Measurements from ENCODE around the gene CIRBP. TPM values are rescaled to one million over a fixed set of nuclear protein-coding genes. Genes with fewer than 3 reads are reported as not detected.

CIRBP gene
- total and polyA plus RNA-seq, 2 of the 13 experiments (the other 11 are each of a cell fraction or from before 2014, with no cell fraction given) = 133 to 140 TPM

GRCh38 chr19:1274852-1275259, 5.7 kb downstream of the CIRBP start (continued):
- TF ChIP-seq ZNF879 (CRISPR knock-in tag; IDR thresholded peaks at IDR 0.05) = no peak
- TF ChIP-seq ZSCAN25 (CRISPR knock-in tag; IDR thresholded peaks at IDR 0.05) = no peak
- TF ChIP-seq ARNTL (CRISPR knock-in tag; IDR thresholded peaks at IDR 0.05) = 0 out of 2 replicates have a peak, but pooled peaks have one; percentile 7
- no peak for TF ChIP-seq NBN (conservative IDR thresholded peaks at IDR 0.05)
- no peak for TF ChIP-seq ZNF121 (CRISPR knock-in tag; IDR thresholded peaks at IDR 0.05)
- TF ChIP-seq ZNF207 (IDR thresholded peaks at IDR 0.05; ENCODE audit: borderline replicate concordance) = no peak
- no peak for TF ChIP-seq ZNF333 (CRISPR knock-in tag; IDR thresholded peaks at IDR 0.05; ENCODE audit: borderline replicate concordance)
- no peak for TF ChIP-seq TBP (CRISPR knock-in tag; IDR thresholded peaks at IDR 0.05)
- TF ChIP-seq HES4 (CRISPR knock-in tag; IDR thresholded peaks at IDR 0.05; ENCODE audit: borderline replicate concordance) = no peak

- peaks cover 21 to 55% of the 10 kb centered on the region in 2 experiments for H3K36me3 ChIP-seq (replicated peaks in 1 of 2; ENCODE audit: control insufficient read depth in 1 of 2, insufficient read depth in 2 of 2, low read length in 2 of 2)
- peak; percentile 91 for DNase-seq (ENCODE audit: low spot score)
- peaks cover 58% of the 10 kb centered on the region for H3K4me1 ChIP-seq (ENCODE audit: insufficient read depth, low read length)
- peak within 1 kb of the TSS; percentile 100 for H3K27ac ChIP-seq (ENCODE audit: extremely low read length, insufficient read depth, low read length)
- peaks cover 27% of the 10 kb centered on the region for H4K20me1 ChIP-seq (ENCODE audit: insufficient read depth, low read length)
- 0% methylated on average over 10 of the region's 98 CpGs for WGBS (ENCODE audit: low lambda C conversion rate)
- CTCF ChIA-PET (ENCODE audit: low intra/inter-chr PET ratio, low total read pairs) = no interaction called here
- peak within 1 kb of the TSS; percentile 57 to 85 (median 73) for H3K4me3 ChIP-seq (replicated peaks in 1 of 3; ENCODE audit: insufficient read depth in 1 of 3, low read depth in 2 of 3, low read length in 3 of 3)
- FAIRE-seq = peak; percentile 74
- no peaks in the 10 kb centered on the region for H3K9me3 ChIP-seq (ENCODE audit: low read length)
- intact Hi-C loops (cut with micrococcal nuclease; ENCODE audit: unreplicated experiment) (no loop called here), in situ Hi-C loops (cut with HindIII; ENCODE audit: extremely low pct_ligation_motif_present, low pct_unique_long_range_greater_than_20kb) (loop anchor here (5.0 kb wide), 1 partner anchor 33 kb away; the partner anchor contains the start of gene ATP5F1D)
- H3K4me2 ChIP-seq (ENCODE audit: low read depth, low read length) = peak within 1 kb of the TSS; percentile 86
- H3K9ac ChIP-seq (ENCODE audit: insufficient read depth, low read depth, low read length) = peak within 1 kb of the TSS; percentile 95
- BruUV-seq (replicated peaks) = TSS peak; percentile 63
- H2AFZ ChIP-seq (ENCODE audit: low read length) = no peak within 1 kb of the TSS
- peaks cover 27% of the 10 kb centered on the region for H3K79me2 ChIP-seq (ENCODE audit: insufficient read depth, low read length)
- no peaks in the 10 kb centered on the region for H3K27me3 ChIP-seq (ENCODE audit: control insufficient read depth in 1 of 2, insufficient read depth in 2 of 2, low read length in 2 of 2)
- POLR2A ChIA-PET = interaction anchor here (0.5 to 1.5 kb wide), 15 partner anchors 9 to 284 kb away, joined by 3 to 25 read pairs (median 4); a partner anchor contains a TSS
- peak; percentile 69 for ATAC-seq
- TF ChIP-seq NCOA2 (CRISPR knock-in tag; IDR thresholded peaks at IDR 0.05) (peak; percentile 24; the same call in 1 of the 2 replicates), RELA (CRISPR knock-in tag; IDR thresholded peaks at IDR 0.05) (no peak), ZNF513 (CRISPR knock-in tag; conservative IDR thresholded peaks at IDR 0.05) (no peak), FOXK1 (CRISPR knock-in tag; IDR thresholded peaks at IDR 0.05; ENCODE audit: borderline replicate concordance, low read depth) (no peak; the same call in 1 of the 2 replicates), ZNF7 (CRISPR knock-in tag; IDR thresholded peaks at IDR 0.05) (no peak), ZFP90 (CRISPR knock-in tag; IDR thresholded peaks at IDR 0.05; ENCODE audit: borderline replicate concordance) (no peak; the same call in 1 of the 2 replicates), MEIS1 (CRISPR knock-in tag; IDR thresholded peaks at IDR 0.05; ENCODE audit: borderline replicate concordance) (no peak), TARDBP (CRISPR knock-in tag; IDR thresholded peaks at IDR 0.05) (no peak), ZFP36L2 (CRISPR knock-in tag; IDR thresholded peaks at IDR 0.05) (no peak), FOXM1 (CRISPR knock-in tag; IDR thresholded peaks at IDR 0.05) (no peak)
- TF ChIP-seq, protein P1, sequence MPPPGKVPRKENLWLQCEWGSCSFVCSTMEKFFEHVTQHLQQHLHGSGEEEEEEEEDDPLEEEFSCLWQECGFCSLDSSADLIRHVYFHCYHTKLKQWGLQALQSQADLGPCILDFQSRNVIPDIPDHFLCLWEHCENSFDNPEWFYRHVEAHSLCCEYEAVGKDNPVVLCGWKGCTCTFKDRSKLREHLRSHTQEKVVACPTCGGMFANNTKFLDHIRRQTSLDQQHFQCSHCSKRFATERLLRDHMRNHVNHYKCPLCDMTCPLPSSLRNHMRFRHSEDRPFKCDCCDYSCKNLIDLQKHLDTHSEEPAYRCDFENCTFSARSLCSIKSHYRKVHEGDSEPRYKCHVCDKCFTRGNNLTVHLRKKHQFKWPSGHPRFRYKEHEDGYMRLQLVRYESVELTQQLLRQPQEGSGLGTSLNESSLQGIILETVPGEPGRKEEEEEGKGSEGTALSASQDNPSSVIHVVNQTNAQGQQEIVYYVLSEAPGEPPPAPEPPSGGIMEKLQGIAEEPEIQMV (CRISPR knock-in tag; IDR thresholded peaks at IDR 0.05; ENCODE audit: low read depth) = peak; percentile 51; the same call in 1 of the 2 replicates
- TF ChIP-seq, protein P2, sequence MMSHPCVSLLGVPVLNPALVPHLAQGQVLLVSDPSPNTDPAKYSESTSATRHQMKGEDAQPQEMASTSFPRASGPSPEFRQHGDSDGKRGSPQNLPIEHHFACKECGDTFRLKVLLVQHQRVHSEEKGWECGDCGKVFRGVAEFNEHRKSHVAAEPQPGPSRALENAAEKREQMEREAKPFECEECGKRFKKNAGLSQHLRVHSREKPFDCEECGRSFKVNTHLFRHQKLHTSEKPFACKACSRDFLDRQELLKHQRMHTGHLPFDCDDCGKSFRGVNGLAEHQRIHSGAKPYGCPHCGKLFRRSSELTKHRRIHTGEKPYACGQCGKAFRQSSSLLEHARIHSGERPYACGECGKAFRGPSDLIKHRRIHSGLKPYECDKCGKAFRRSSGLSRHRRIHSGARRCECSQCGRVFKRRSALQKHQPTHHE (CRISPR knock-in tag; IDR thresholded peaks at IDR 0.05; ENCODE audit: borderline replicate concordance) = peak; percentile 16; the same call in 1 of the 2 replicates
These were observed 6.3 kb downstream of the CIRBP start, which contains the start of gene FAM174C for GRCh38 chr19:1275260-1275975. TSS of gene FAM174C (plus strand) at chr19:1275530. CDS start at chr19:1275550, 20 bp downstream.

All from HepG2 (cell line).